ENCODE data around the gene FOXC2. TPM values are rescaled to one million over a fixed set of nuclear protein-coding genes. Genes with fewer than 3 reads are reported as not detected.

FOXC2 gene
- polyA plus RNA-seq: not detected in 2 replicates

GRCh38 chr16:86566601-86566965 lies at the start of gene FOXC2:
Gene FOXC2 (plus strand): TSS chr16:86566829. CDS start chr16:86567336, 507 bp downstream.

GRCh38 chr16:86554917-86555703 lies 11.5 kb upstream of the FOXC2 start, which contains the start of gene MTHFSD:
Gene MTHFSD (minus strand): TSS chr16:86555235. CDS start chr16:86555184, 51 bp downstream.

GRCh38 chr16:86578061-86578599 lies 11.5 kb downstream of the FOXC2 start, which contains the start of gene FOXL1:
Gene FOXL1 (plus strand): TSS chr16:86578549. CDS start chr16:86578724, 175 bp downstream.

Other genes starting within 250 kb of the FOXC2 start
- 0.11 TPM in 1 of 2 replicates, not detected in the other for gene FOXF1, start 56.3 kb upstream of the FOXC2 start, polyA plus RNA-seq
- 2.5 and 5.2 TPM in 2 replicates for gene MTHFSD, start 11.6 kb upstream of the FOXC2 start, polyA plus RNA-seq
- gene FOXL1, start 11.7 kb downstream of the FOXC2 start, polyA plus RNA-seq: not detected in 2 replicates

Data from Purkinje cell (primary cell).